ENCODE data around the gene MFN2. TPM values are rescaled to one million over a fixed set of nuclear protein-coding genes. Genes with fewer than 3 reads are reported as not detected.

MFN2 gene
- total RNA-seq, 1 experiment from 2014 or later, result 104 TPM

- no peaks in the 10 kb centered on the region for H3K4me1 ChIP-seq (ENCODE audit: control insufficient read depth, insufficient read depth, low read length)
- in situ Hi-C loops (cut with HindIII; ENCODE audit: low pct_unique_long_range_greater_than_20kb, low sequenced_read_pairs), result no loop called here
- intact Hi-C loops (cut with micrococcal nuclease; ENCODE audit: unreplicated experiment), result no loop called here
- H3K27ac ChIP-seq (ENCODE audit: low read length), result no peak overlapping the region
- TF ChIP-seq SIN3A (IDR thresholded peaks at IDR 0.05; ENCODE audit: borderline replicate concordance, insufficient read depth, low read depth, low read length), result no peak
- TF ChIP-seq, protein P1, sequence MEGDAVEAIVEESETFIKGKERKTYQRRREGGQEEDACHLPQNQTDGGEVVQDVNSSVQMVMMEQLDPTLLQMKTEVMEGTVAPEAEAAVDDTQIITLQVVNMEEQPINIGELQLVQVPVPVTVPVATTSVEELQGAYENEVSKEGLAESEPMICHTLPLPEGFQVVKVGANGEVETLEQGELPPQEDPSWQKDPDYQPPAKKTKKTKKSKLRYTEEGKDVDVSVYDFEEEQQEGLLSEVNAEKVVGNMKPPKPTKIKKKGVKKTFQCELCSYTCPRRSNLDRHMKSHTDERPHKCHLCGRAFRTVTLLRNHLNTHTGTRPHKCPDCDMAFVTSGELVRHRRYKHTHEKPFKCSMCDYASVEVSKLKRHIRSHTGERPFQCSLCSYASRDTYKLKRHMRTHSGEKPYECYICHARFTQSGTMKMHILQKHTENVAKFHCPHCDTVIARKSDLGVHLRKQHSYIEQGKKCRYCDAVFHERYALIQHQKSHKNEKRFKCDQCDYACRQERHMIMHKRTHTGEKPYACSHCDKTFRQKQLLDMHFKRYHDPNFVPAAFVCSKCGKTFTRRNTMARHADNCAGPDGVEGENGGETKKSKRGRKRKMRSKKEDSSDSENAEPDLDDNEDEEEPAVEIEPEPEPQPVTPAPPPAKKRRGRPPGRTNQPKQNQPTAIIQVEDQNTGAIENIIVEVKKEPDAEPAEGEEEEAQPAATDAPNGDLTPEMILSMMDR (IDR thresholded peaks at IDR 0.05), result no peak
- TF ChIP-seq POLR2AphosphoS5 (IDR thresholded peaks at IDR 0.05; ENCODE audit: low read depth, low read length), result no peak
- TF ChIP-seq REST (IDR thresholded peaks at IDR 0.05; ENCODE audit: insufficient read depth in 1 of 2, low read depth in 2 of 2, low read length in 1 of 2), result no peak
- no peak for TF ChIP-seq TCF7L2 (IDR thresholded peaks at IDR 0.05; ENCODE audit: low read depth, low read length)
- ChIA-PET CTCF (interaction anchor here (0.5 kb wide), 1 partner anchor 253 kb away, joined by 5 read pairs; no protein-coding TSS in a partner anchor), POLR2A (no interaction called here)
- no peaks in the 10 kb centered on the region for H3K9me3 ChIP-seq (ENCODE audit: control insufficient read depth, insufficient read depth, low read depth, low read length)
- H3K36me3 ChIP-seq (ENCODE audit: control insufficient read depth, insufficient read depth, low read length), result peaks cover 6% of the 10 kb centered on the region; the same call in 1 of the 2 replicates
- BruUV-seq (replicated peaks), result no TSS peak
- H3K27me3 ChIP-seq (ENCODE audit: control insufficient read depth, insufficient read depth, low read length), result no peaks in the 10 kb centered on the region
- ATAC-seq (no peak), DNase-seq (ENCODE audit: low read depth, low spot score) (no peak)
- H3K4me3 ChIP-seq (ENCODE audit: low read depth in 2 of 2, low read length in 2 of 2), result no peak overlapping the region
Measured at GRCh38 chr1:12014141-12014991, 34.1 kb downstream of the MFN2 start.

GRCh38 chr1:12015001-12015491 is 34.8 kb downstream of the MFN2 start:
- Histone ChIP-seq H3K27ac (ENCODE audit: low read length) (no peak overlapping the region), H3K9me3 (ENCODE audit: control insufficient read depth, insufficient read depth, low read depth, low read length) (no peaks in the 10 kb centered on the region), H3K4me3 (ENCODE audit: low read depth in 2 of 2, low read length in 2 of 2) (no peak overlapping the region), H3K36me3 (ENCODE audit: control insufficient read depth, insufficient read depth, low read length) (peaks cover 6% of the 10 kb centered on the region; the same call in 1 of the 2 replicates), H3K4me1 (ENCODE audit: control insufficient read depth, insufficient read depth, low read length) (no peaks in the 10 kb centered on the region), H3K27me3 (ENCODE audit: control insufficient read depth, insufficient read depth, low read length) (no peaks in the 10 kb centered on the region)
- BruUV-seq (replicated peaks), result no TSS peak
- DNase-seq (ENCODE audit: low read depth, low spot score) (no peak), ATAC-seq (no peak)
- CTCF ChIA-PET, result no interaction called here
- POLR2A ChIA-PET, result no interaction called here
- in situ Hi-C loops (cut with HindIII; ENCODE audit: low pct_unique_long_range_greater_than_20kb, low sequenced_read_pairs) (no loop called here), intact Hi-C loops (cut with micrococcal nuclease; ENCODE audit: unreplicated experiment) (no loop called here)
- TF ChIP-seq POLR2AphosphoS5 (IDR thresholded peaks at IDR 0.05; ENCODE audit: low read depth, low read length), result no peak
- TF ChIP-seq REST (IDR thresholded peaks at IDR 0.05; ENCODE audit: insufficient read depth in 1 of 2, low read depth in 2 of 2, low read length in 1 of 2), result no peak
- TF ChIP-seq, protein P1 (IDR thresholded peaks at IDR 0.05), result no peak
- TF ChIP-seq SIN3A (IDR thresholded peaks at IDR 0.05; ENCODE audit: borderline replicate concordance, insufficient read depth, low read depth, low read length), result no peak
- no peak for TF ChIP-seq TCF7L2 (IDR thresholded peaks at IDR 0.05; ENCODE audit: low read depth, low read length)
